Fibroblast of the conjunctiva (primary cell): Measurements from ENCODE around the gene GPR158.
"Not testable (repeated sequence)": the region's sequence is repeated elsewhere in the genome, so short reads cannot be mapped to it uniquely, and the experiment has no call there.

Experiments used
- DNase-seq: peaks from one replicate; pipeline ENCODE4 v3.0.0-alpha.2; 2010; ENCODE audit warnings: low read depth

GPR158 gene

DNA sequence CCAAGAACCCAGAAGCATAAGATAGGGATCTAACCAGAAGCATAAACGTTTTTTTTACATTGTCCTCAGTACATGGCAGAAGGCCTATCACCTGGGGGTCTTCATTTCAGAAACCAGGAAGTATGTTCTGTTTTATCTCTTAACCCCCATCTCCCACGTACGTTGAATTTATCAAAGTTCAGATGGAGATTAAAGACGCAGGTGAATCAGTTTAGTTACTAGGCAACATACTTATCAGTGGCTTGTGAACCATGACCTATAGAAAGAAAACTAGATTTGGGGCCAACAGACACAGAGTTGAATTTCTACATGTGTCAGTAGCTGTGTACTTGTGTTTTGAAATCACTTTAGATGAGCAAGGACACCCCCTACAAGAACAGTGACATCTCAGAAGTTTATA is 122.7 kb downstream of the GPR158 start:
- DNase-seq: no peak

DNA sequence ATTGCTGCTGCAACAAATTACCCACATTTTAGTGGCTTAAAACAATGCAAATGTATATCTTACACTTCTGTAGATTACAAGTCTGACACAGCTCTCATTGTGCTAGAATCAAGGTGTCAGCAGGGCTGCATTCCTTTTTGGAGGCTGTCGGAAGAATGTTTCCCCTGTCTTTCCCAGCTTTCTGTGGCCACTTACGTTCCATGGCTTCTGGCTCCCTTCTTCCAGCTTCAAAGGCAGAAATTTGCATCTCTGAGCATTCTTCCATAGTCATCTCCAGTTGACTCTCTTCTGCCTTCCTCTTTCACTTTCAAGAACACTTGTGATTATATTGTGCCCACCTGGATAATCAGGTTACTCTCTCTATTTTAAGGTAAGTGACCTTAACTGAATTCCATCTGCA is 125.3 kb downstream of the GPR158 start:
- no peak for DNase-seq

DNA sequence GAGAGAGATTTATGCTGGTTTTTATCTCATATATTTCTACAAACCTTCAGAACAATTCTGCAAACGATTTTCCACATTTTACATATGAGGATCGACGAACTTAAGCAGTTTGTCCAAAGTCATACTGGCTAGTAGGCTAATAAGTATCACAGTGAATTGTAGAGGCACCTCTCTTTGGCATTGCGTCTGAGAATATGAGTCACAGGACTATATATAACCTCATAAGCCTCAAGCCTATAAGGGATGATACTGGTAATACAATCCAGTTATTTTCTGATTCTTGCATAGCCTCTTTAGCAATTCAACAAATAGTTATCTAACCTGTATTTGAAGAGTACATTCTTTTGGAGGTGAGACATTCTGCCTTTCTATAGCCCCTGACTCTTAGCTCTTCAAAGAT is 129.8 kb downstream of the GPR158 start:
- no peak for DNase-seq

DNA sequence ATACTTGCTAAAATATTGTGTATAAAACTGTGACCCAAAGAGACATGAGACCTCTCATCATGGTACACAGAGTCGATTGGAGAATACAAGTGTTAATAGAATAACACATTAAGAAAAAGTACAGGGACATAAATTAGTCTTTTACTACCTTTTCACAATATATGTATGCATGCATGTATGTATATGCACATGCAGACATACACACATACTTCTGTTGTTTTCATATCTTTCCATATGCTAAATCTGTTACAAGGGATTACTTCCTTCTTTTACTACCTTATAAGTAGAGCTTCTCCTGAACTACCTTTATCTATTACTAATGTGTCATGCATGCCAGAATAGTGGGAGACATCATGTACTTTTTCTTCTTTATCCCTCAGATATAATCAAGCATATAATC is 131.6 kb downstream of the GPR158 start:
- no peak for DNase-seq

DNA sequence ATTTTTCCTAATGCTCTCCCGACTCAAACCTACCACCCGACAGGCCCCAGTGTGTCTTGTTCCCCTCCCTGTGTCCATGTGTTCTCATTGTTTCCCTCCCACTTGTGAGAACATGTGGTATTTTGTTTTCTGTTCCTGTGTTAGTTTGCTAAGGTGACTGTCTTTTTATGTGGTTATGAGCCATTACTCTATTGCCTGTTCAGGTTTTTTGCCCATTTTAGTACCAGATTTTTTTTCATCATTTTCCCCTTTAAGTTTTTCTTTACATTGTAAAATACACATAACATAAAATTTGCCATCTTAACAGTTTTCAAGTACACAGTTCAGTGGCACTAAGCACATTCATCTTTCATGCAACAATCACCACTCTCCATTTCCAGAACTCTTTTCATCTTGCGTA is 133.5 kb downstream of the GPR158 start:
- DNase-seq: no peak

DNA sequence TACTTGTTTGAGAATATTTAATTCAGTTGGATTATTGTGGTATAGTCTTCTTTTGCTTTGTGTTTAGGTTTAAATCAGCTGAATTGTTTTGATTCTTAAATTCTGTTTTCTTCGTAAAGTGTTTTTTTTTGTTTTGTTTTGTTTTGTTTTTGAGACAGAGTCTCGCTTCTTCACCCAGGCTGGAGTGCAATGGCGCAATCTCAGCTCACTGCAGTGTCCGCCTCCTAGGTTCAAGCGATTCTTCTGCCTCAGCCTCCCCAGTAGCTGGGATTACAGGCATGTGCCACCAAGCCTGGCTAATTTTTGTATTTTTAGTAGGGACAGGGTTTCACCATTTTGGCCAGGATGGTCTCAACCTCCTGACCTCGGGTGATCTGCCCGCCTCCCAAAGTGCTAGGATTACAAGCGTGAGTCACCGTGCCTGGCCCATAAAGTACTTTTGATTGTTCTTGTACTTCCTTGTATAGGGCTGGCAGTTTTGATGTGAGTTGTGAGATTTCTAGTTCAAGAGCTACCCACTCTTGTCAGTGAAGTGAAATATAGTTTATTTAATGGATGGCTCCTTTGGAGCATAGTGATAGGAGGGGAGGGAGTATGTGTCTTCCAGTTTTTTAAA is 142.9 kb downstream of the GPR158 start:
- DNase-seq: not testable (repeated sequence)

DNA sequence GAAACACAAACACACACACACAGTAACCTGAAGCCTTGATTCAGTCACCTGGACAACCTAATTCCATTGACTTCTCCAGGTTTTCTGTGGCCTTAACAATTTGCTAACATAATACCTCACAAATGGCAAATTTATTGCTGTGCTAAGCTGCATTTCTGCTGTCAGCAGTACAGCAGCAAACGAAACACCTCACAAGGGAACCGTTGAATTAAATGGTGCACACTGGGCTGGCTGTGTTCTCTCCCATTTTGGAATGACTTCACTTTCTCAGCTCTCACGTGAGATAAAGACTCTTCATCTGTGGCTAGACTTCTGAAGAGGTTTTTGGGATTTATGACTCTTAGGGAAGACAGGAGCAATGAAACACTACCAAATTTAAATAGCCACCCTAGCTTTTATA is 152.5 kb downstream of the GPR158 start:
- no peak for DNase-seq

DNA sequence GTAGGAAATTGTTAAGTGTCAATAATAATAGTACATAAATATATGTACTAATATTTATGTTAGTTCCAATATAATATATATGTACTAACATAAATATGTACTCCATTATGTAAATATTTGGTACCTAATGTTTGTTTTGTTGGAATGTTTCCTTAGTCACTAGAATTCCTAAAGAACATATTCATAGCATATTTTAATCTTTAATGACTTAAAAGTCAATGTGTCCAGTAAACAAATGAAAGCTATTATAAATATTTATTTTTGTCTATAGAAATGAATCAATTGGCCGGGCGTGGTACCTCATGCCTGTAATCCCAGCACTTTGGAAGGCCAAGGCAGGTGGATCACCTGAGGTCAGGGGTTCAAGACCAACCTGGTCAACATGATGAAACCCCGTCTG is 153.6 kb downstream of the GPR158 start:
- no peak for DNase-seq

DNA sequence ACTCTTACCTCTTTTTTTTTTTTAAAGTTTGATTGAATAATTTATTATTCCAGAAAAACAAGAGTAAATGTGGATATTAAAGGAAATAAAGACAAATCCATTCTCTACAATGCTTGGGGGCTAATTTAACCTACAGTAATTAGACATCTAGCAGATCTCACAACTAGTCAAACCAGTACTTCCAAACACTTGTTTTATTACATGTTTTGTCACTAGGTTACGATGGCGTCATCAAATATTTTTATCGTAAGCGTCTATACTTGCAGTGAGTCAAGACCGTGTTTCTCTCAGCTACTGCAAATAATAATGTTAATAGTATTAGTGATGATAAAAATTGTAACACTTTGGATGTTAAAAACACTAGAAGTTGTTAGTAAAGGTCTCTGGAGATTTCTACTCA is 154.8 kb downstream of the GPR158 start:
- DNase-seq: not testable (repeated sequence)

DNA sequence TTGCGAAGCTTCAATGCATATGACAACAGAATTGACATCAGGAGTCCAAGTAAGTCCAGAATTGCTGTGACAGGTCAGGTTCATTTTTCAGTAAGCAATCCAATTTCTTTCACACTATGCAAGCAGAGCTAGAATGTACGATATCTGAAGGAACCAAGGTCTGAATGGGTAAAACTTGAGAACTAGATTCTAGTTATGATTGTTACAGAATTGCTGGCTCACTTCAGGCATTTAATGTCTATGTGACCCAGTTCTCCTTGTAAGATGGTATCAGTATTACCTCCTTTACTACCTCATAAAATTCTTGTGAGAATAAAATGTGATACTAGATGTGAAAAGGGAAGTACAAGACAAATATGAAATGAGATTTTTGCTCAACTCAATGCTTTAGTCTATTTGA is 159.6 kb downstream of the GPR158 start:
- no peak for DNase-seq

DNA sequence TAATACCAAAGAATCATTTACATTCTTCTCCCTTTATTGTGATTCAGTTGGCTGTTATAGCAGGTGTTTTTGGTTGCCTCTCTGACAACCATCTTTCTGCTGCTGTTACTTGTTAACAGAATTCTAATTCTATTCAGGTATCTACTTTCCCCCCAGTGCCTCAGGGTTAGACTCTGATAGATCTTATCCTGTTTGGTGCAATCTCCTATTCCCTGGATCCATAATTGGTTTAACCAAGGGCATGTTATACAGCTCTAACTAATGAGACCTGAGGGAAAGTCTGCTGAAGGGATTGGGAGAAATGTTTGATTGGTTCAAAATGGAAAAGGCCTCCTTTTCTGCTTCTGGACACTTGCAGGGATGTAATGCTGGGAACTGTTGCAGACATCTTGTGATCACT is 161.5 kb downstream of the GPR158 start:
- no peak for DNase-seq

DNA sequence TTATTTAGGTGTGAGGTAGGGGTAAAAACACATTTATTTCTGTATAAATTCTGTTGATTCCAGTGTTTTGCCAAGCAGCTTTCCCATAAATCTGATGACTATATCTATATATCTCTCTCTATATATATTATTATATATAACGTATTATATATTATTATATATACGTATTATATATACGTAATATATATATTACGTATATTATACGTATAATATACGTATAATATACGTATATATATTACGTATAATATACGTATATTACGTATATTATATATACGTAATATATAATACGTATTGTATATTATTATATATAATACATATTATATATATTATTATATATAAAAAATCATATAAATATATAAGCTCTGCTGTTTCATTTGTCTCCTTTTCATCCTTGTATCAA is 163.5 kb downstream of the GPR158 start:
- no peak for DNase-seq

DNA sequence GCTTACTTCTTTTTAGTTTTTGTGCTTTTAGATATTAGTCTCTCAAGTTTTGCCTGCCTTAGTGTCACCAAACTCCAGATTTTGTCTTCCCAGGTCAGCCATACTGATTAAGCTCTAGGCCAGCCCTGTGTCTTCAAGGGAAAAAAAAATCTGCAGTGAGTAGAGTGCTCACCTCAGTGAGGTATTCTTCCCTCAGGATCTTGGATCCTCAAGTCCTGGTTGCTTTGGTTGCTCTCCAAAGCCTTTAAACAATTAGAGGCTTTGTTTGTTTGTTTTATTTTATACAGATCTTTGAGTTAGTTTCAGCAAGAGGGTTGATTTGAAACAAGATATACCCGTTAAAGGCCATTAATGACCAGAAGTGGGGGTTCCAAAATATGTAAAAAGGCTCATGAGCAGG is 165.2 kb downstream of the GPR158 start:
- no peak for DNase-seq

DNA sequence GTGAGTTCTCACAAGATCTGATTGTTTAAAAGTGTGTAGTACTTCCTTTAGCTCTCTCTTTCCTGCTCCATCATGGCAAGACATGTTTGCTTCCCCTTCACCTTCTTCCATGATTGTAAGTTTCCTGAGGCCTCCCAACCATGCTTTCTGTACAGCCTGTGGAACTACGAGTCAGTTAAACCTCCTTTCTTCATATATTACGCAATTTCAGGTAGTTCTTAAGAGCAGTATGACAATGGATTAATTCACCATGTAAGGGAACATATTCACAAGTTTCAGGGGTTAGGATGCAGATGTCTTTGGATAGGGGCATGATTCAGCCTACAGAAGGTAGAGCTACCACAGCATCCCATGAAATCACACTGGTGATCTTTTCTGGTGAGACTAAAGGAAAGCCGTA is 174.7 kb downstream of the GPR158 start:
- DNase-seq: no peak

DNA sequence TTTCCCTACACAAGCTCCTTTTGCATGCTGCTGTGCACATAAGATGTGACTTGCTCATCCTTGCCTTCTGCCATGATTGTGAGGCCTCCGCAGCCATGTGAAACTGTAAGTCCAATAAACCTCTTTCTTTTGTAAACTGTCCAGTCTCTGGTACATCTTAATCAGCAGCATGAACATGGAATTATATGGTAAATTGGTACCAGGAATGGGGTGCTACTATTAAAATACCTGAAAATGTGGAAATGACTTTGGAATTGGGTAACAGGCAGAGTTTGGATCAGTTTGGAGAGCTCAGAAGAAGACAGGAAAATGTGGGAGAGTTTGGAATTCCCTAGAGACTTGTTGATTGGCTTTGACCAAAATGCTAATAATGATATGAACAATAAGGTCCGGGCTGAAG is 181.8 kb downstream of the GPR158 start:
- DNase-seq: no peak

DNA sequence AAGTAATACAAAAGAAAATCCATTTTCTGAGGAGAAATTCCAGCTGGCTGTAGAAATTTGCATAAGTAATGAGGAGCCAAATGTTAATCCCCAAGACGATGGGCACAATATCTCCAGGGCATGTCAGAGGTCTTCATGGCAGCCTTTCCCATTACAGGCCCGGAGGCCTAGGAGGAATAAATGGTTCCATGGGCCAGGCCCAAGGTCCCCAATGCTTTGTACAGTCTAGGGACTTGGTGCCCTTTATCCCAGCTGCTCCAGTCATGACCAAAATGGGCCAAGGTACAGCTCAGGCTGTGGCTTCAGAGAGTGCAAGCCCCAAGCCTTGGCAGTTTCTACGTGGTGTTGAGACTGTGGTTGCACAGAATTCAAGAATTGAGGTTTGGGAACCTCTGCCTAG is 182.5 kb downstream of the GPR158 start:
- no peak for DNase-seq

DNA sequence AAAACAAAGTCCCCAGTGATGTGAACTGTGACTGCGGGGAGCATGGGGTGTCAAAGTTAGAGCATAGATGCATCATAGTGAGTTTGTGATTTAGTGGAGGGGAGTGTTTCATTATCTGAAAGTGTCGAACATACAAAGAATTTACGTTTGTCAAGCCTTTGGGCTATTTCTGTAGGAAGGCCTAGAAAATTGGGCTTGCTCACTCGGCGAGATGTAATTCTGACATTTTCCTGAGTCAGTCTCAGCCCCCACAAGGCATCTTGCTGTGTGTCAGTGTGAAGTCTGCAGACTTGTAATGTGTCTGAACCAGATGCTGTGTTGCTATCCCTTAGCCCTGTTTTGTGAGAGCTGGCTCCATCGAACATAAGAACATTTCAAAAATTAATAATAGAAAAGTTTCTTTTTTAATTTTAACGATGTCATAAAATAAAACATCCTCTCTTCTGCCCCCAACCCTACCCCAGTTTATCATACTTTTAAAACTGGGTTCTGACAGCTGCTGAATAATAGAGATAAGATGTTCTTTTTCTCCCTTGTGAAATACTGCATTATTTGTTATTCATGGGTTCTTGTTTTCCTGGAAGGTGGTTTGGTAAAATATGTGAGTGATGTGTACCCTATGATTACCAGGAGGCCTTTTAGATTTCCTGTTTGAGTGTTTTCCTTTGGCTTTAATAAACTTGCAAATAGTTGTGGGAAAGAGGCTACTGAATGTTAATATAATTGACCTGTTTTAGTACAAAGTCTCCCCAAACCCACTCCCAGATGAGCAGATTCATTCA is 207.4 kb downstream of the GPR158 start:
- DNase-seq: no peak

DNA sequence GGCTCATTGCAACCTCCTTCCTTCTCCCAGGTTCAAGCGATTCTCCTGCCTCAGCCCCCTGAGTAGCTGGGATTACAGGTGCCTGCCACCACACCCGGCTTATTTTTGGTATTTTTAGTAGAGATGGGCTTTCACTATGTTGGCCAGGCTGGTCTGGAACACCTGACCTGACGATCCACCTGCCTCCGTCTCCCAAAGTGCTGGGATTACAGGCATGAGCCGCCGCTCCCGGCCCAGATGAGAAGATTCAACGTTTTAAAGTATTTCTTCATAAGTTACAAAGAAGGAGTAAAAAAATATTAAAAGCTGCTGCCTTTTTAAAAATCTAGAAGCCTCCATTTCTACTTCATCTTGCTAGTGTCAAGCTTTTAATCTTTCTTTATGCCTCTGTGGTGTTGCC is 208.1 kb downstream of the GPR158 start:
- DNase-seq: not testable (repeated sequence)

DNA sequence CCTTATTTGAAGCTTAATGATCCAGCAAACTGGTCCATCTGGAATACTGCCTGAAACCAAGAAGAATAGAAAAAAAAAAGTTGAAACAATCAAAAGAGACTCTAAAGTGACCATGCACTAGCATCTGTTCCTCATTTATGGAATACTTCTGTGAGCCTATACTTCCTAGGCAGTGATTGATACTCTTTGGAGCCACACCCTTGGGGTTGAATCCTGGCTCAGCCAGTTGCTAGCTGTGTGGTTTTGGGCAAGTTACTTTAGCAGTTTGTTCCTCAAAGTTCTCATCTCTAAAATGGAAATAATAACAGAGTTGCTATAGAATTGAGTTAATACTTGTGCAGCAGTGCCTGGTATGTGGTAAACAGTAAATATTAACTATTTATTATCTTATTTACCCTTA is 208.9 kb downstream of the GPR158 start:
- no peak for DNase-seq

DNA sequence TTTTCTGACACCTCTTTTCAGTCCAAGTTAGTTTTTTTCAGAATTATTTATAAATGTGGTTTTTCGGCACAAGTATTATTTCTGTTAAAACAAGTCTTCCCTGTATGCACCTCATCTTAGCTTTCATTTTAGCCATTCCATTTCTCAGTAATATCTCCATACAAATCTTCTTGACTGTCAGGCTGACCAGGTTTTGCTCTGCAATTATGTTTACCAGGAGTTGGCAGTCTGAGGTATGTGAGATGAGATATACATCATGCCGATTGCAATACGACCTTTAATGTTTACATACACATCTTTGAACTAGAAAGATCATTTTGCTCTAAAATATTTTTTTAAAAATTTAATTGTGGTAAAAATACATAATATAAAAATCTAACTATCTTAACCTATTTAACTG is 209.8 kb downstream of the GPR158 start:
- DNase-seq: no peak

DNA sequence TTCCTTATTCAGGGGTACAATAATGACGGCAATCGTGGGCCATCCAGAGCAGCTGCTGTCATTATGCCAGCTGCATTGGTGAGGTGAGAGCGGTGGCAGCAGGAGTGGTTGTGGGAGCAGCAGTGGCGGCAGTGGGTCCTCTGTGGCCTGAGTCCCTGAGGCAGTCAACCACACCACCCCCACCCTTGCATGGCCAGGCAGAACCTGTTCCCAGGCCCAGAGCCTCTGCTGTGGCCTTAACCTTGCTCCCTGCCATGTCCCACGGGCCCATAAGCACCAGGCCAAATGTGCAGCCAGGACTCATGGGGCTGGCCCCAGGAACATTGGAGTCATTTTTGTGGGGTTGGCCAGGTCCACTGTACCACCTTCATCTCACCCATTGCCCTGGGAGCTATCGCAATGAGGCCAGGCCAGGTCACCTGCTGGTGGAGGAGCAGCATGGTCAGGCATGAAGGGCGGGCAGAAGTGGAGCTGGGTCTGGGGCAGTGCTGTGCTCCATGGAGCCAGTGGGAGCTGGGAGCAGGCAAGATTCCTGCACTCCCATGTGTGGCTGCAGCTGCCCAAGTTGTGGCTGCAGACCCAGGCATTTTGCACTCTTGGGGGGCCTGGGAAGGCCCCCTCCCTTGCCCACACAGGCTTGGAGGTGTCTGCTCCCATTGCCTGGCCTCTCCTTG is 213.5 kb downstream of the GPR158 start:
- no peak for DNase-seq

DNA sequence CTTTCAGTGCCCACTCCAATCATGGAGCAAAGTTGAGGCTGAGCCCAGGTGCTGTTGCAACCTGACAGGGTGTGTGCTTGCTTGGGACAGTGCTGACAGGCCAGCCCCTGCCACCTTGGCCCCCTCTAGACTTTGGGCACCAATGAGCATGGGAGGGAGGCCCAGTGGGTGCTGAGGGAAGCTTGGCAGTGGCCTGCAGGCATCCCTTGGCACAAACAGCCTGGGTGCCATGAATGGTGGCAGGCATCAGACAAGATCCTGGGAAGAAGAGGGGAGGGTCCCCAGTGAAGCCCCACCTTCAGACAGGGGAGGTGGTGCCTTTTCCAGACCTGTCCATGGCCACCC is 214.0 kb downstream of the GPR158 start:
- no peak for DNase-seq

DNA sequence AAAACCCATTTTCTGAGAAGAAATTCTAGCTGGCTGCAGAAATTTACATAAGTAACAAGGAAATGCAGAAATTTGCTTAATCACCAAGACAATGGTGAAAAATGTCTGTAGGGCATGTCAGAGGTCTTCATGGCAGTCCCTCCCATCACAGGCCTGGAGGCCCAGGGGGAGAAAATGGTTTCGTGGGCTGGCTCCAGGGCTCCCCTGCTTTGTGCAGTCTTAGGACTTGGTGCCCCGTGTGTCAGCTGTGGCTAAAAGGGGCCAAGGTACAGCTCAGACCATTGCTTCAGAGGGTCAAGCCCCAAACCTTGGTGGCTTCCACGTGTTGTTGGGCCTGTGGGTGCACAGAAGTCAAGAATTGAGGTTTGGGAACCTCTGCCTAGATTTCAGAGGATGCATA is 215.9 kb downstream of the GPR158 start:
- no peak for DNase-seq

DNA sequence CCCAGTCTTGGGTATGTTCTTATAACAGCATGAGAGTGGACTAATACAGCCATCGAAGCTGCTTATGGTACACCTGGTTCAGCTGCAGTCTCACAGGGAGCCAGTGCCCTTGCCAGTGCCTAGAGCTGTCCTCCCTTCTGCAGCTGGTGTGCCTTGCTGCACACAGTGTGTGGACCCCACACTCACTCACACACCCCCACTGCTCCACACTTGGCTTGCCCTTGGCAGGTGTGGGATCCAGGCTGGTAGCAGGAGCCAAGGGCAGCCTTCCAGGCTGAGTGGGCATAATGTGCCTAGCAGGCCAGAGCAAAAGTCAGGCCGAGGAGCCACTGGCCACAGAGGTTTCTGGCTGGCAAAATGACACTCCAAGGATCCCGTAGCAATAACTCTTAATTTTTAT is 217.3 kb downstream of the GPR158 start:
- no peak for DNase-seq
